ENCODE measurements around the gene HOXD10. TPM values are rescaled to one million over a fixed set of nuclear protein-coding genes. Genes with fewer than 3 reads are reported as not detected.

HOXD10 gene
- total and polyA plus RNA-seq, 2 of the 13 experiments (the other 11 are each of a cell fraction or from before 2014, with no cell fraction given), result not detected

- no peak for TF ChIP-seq ZNF460 (CRISPR knock-in tag; IDR thresholded peaks at IDR 0.05; ENCODE audit: borderline replicate concordance)
- TF ChIP-seq ZBTB7A (CRISPR knock-in tag; IDR thresholded peaks at IDR 0.05), result no peak
- no peak for TF ChIP-seq TCF7 (IDR thresholded peaks at IDR 0.05; ENCODE audit: low read depth)
- no peak for TF ChIP-seq ZNF777 (CRISPR knock-in tag; IDR thresholded peaks at IDR 0.05)
- TF ChIP-seq ZKSCAN8 (CRISPR knock-in tag; IDR thresholded peaks at IDR 0.05; ENCODE audit: borderline replicate concordance), result no peak
- no peak for TF ChIP-seq ZNF589 (CRISPR knock-in tag; conservative IDR thresholded peaks at IDR 0.05)
- TF ChIP-seq, protein P1, sequence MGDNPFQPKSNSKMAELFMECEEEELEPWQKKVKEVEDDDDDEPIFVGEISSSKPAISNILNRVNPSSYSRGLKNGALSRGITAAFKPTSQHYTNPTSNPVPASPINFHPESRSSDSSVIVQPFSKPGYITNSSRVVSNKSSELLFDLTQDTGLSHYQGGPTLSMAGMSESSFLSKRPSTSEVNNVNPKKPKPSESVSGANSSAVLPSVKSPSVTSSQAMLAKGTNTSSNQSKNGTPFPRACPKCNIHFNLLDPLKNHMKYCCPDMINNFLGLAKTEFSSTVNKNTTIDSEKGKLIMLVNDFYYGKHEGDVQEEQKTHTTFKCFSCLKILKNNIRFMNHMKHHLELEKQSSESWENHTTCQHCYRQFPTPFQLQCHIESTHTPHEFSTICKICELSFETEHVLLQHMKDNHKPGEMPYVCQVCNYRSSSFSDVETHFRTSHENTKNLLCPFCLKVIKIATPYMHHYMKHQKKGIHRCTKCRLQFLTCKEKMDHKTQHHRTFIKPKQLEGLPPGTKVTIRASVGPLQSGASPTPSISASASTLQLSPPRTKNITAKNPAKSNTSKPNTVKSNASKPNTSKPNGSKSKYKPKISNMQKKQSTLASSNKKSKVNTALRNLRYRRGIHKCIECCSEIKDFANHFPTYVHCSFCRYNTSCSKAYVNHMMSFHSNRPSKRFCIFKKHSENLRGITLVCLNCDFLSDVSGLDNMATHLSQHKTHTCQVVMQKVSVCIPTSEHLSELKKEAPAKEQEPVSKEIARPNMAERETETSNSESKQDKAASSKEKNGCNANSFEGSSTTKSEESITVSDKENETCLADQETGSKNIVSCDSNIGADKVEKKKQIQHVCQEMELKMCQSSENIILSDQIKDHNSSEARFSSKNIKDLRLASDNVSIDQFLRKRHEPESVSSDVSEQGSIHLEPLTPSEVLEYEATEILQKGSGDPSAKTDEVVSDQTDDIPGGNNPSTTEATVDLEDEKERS (CRISPR knock-in tag; IDR thresholded peaks at IDR 0.05), result 0 out of 2 replicates have a peak, but pooled peaks have one; percentile 52
- no peak for TF ChIP-seq RAD51 (IDR thresholded peaks at IDR 0.05; ENCODE audit: borderline replicate concordance)
- TF ChIP-seq E2F5 (CRISPR knock-in tag; conservative IDR thresholded peaks at IDR 0.05), result peak; percentile 86; the same call in 1 of the 2 replicates
- TF ChIP-seq ZNF576 (CRISPR knock-in tag; IDR thresholded peaks at IDR 0.05), result no peak
- no peak for TF ChIP-seq ZNF615 (CRISPR knock-in tag; IDR thresholded peaks at IDR 0.05; ENCODE audit: borderline replicate concordance)
- no peak for TF ChIP-seq ZNF670 (CRISPR knock-in tag; IDR thresholded peaks at IDR 0.05; ENCODE audit: borderline replicate concordance)
- no peak for TF ChIP-seq ZNF24 (IDR thresholded peaks at IDR 0.05)
- TF ChIP-seq ZBTB43 (CRISPR knock-in tag; conservative IDR thresholded peaks at IDR 0.05), result no peak
- TF ChIP-seq TIGD3 (CRISPR knock-in tag; IDR thresholded peaks at IDR 0.05; ENCODE audit: borderline replicate concordance), result no peak
- TF ChIP-seq TOPORS (CRISPR knock-in tag; IDR thresholded peaks at IDR 0.05), result no peak
- no peak for TF ChIP-seq ZNF335 (CRISPR knock-in tag; IDR thresholded peaks at IDR 0.05)
- no peak for TF ChIP-seq ZNF281 (CRISPR knock-in tag; IDR thresholded peaks at IDR 0.05; ENCODE audit: borderline replicate concordance)
- no peak for TF ChIP-seq TRIM24 (CRISPR knock-in tag; IDR thresholded peaks at IDR 0.05)
- no peak for TF ChIP-seq KAT2B (IDR thresholded peaks at IDR 0.05; ENCODE audit: borderline replicate concordance, low read depth, low read length)
These were observed 24.1 kb downstream of the HOXD10 start (continued) for GRCh38 chr2:176140513-176141317.

All from HepG2 (cell line).